T-helper 1 cell (primary cell): Measurements from ENCODE around the gene SH3PXD2A.
A peak's percentile ranks its signal among the peaks of the same experiment; 100 is the strongest.

ENCODE experiments used
- DNase-seq, 5 donors: peaks; one replicate each; pipeline ENCODE4 v3.0.0-alpha.2; 2012 to 2020

The SH3PXD2A gene

DNA sequence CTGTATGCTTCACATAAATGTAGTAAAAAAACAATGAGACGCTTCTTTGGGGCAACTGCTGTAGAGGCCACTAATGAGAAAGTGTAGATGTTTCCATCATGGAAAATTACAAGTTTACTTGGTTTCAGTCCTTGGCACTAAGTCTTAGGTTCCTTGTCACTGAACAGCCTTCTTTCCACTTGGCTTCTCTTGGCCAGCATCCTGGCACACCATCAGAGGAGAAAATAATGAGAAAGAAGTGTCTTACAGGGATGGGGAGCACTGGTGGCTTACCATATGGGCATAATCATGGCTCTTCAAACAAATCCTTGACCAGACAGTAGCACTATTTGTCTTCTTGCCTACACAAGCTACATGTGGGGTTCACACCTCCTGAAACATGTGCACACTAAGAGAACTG lies 22.5 kb upstream of the SH3PXD2A start:
- no peak for DNase-seq

- DNase-seq: no peak
Measured at GRCh38 chr10:103876155-103876554, 20.8 kb upstream of the SH3PXD2A start.

GRCh38 chr10:103874730-103875129 lies 19.4 kb upstream of the SH3PXD2A start:
- DNase-seq: no peak

GRCh38 chr10:103872137-103872931 lies 17.0 kb upstream of the SH3PXD2A start:
- DNase-seq: no peak

- DNase-seq: no peak
Measured at GRCh38 chr10:103871006-103871405, 15.6 kb upstream of the SH3PXD2A start.

GRCh38 chr10:103870516-103870915 lies 15.1 kb upstream of the SH3PXD2A start:
- DNase-seq: no peak

- DNase-seq: no peak
Measured at GRCh38 chr10:103869336-103869735, 14.0 kb upstream of the SH3PXD2A start.

DNA sequence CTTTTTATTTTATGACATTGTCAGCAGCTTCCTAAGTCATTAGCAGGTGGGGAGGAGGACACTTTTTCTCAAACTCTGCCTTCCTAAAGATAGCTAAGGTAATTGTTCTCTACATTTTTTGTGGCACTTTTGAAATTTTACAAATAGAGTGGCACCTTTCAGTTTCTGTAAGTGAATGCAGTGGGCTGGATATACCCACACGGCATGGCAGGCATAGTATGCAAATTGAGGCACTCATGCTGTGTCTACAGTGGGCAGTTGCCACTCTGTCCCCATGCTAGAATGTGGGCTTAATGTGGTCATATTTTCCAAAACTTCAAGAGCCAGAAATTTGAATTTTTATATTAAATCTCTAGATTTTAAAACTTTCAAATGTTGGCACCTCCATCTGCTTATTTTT lies 12.8 kb upstream of the SH3PXD2A start:
- DNase-seq: no peak

GRCh38 chr10:103861505-103861904 lies 6.1 kb upstream of the SH3PXD2A start:
- DNase-seq: no peak

DNA sequence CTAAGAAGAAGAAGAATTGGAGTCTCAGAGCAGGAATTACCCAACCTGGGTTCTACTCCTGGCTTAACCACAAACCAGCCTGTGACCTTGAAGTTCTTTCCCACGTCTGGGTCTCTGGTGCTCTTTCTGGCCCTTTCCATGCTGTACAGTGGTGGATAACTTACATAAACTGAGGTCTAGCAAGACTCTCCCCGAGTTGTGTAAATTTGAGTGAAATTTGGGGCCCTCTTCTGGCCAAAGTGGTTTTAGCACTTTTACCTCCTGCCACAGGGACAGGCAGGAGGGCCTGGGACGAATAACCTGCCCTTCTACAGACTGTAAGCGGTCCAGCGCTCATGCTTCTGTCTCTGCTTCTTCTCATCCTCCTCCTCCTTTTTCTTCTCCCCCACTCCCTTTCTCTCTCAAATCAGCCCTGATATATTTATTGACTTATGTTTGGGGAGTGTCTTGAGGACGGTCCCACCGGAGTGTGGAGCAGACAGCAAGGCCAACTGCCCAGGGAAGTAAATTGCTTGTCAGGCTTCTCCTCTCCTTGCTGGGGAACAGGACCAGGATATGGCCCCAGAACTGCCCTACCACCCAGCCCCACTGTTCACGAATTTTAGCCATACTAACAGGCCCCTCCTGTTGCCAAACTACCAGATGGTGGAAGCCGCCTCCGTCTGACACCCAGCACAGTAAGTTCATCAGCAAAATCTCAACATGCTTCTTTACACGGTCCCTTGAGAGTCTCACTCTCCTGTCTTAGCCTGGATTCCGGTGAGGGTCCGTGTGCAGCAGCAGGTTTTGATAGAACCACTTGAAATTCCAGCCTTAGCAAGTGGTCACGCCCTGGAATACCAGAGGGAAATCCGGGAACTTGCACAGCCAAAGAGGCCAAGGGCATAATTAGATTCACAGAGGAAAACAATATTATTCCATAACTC lies 4.0 kb upstream of the SH3PXD2A start:
- peak in 3 of 5 donors; percentile 31 to 65 (median 32) for DNase-seq

GRCh38 chr10:103858360-103858759 lies 3.0 kb upstream of the SH3PXD2A start:
- no peak for DNase-seq

- no peak for DNase-seq
Measured at GRCh38 chr10:103856797-103857170, 1.4 kb upstream of the SH3PXD2A start.

GRCh38 chr10:103855852-103856796 lies 748 bp upstream of the SH3PXD2A start:
- no peak for DNase-seq

DNA sequence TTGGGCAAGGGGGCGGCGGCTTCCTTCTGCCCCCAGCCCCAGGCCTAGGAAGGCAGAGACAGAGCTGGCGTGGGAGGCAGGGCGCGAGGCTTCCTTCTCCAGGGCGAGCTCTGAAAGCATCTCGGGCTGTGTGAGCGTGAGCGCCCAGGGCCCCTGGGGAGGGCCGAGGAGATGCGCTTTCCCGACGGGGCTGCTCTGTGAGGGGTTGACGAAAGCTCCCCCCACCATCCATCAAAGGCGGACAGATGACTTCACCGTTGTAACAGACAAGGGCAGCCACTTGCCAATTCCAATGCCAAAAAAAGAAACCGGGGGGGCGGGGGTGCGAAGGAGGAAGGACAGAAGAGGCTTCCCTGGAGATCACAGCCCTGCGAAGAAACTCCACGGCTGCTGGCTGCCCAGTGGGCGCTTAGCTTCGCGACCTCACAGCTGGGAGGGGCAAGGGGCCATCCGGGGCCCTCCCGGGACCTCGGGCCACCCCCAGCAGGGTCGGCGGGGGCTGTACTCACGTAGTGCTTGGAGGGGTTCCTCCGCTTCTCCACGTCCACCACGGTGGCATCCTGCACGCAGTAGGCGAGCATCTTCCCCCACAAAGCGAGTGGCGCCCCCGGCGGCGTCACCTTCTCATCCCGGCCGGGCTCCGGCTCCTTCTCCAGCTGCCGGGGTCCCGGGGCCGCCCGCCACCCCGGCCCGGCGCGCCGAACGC lies 537 bp downstream of the SH3PXD2A start:
- peak in 1 of 5 donors; percentile 6 for DNase-seq

- DNase-seq: no peak
Measured at GRCh38 chr10:103854265-103854685, 1.1 kb downstream of the SH3PXD2A start.

GRCh38 chr10:103853428-103854264 lies 1.7 kb downstream of the SH3PXD2A start:
- no peak for DNase-seq

DNA sequence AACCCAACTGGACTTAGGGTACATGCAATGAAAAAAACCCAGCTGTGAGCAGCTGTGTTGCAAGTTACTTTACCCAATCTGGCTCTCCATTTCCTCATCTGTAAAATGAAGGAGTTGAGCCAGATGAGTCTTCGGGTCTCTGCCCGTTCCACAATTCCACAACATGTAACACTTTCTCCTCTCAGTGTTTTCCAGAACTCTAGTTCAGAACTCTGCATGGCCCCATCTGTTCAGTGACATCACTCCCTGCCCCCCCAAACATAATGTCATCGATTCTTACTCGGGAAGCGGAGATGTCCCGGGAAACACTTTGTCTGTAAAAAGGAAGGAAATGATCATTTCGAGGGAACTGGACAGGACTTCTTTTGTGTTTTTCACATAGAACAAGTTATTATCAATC lies 2.5 kb downstream of the SH3PXD2A start:
- no peak for DNase-seq

DNA sequence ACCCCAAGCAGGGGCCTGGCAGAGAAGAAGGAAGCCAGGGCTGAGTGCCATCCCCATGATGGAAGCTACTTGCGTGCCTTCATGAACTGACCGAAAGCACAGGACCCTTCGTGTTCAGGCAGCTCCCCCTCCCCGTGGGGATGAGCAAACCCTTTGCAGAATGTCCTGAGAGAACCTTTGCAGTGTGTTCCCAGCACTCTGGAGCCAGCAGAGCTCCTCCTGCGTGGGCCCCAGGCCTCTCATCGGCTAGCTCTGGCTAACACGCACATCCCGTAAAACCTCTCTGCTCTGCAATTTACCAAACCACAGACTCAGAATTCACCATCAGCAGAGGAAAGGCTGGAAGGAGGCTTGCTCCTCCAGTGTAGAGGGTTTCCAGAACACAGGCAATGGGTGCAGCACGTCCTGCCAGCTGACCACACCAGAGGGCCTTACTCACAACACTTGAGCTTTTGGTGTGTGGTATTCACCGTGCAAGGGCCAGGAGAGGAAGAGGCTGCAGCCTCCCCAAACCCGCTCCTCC lies 3.1 kb downstream of the SH3PXD2A start:
- DNase-seq: no peak

DNA sequence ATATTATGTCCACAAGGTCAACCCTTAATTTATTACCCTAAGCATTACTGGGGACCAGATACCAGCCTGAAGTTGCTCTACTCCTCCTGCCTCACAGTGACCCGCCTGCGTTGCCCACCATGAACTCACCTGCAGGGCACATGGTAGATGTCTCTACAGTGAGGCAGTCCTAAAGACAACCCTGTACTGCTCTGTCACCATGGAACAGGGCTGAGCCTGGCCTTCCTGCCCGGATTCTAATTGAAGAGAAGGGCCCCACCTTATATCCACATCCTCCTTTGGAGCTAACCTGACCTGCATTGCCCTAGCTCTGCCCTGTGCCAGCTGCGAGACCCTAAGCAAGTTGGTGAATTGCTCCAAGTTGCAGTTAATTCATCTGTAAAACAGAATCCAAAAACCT lies 4.1 kb downstream of the SH3PXD2A start:
- DNase-seq: no peak

- no peak for DNase-seq
Measured at GRCh38 chr10:103850572-103850895, 4.8 kb downstream of the SH3PXD2A start.
